ENCODE results near the gene TOB1.

DNA sequence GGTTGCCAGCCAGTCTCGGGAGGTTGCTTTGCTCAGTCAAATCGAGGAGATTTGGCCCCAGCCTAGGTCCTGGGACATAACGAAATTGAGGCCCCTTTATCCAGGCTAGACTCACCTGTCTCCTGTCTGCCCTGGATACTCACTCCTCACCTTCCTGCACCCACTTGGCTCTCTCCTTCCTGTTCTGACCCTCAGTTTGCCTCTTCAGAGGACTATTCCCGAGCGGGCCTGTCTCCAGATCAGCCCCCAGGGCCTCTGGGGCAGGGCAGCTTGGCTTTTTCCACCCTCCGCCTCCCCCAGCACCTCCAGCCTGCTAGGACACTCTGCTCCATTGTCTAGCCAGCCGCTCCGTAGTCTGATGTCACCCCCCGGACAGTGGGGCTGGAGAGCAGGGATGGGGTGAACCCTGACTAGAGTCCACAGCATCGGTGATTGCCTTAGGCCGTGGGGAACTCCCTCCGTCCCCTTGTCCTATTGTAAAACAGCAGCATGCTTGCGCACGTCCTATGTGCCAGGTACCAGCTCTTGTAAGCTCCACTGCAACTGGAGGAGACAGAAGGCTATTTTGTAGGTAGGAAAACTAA lies 21.9 kb downstream of the TOB1 start:
- TF ChIP-seq CTCF (conservative IDR thresholded peaks at IDR 0.05 in 1 of 2, IDR thresholded peaks at IDR 0.05 in 1 of 2; ENCODE audit: low read depth in 1 of 2, low read length in 2 of 2) = no peak
- no peak for TF ChIP-seq EZH2 (IDR thresholded peaks at IDR 0.05; ENCODE audit: low read length, missing control alignments)

All from fibroblast of lung (primary cell).